GM21390 (cell line): ENCODE measurements around the gene RAD54L.
"Not testable (repeated sequence)": the region's sequence is repeated elsewhere in the genome, so short reads cannot be mapped to it uniquely, and the experiment has no call there.

ENCODE experiments used
- ATAC-seq: cut with Tn5 transposase; IDR thresholded peaks from one replicate; pipeline ENCODE4 v1.9.1; 2021; ENCODE audit not compliant: unreplicated experiment

Gene RAD54L

DNA sequence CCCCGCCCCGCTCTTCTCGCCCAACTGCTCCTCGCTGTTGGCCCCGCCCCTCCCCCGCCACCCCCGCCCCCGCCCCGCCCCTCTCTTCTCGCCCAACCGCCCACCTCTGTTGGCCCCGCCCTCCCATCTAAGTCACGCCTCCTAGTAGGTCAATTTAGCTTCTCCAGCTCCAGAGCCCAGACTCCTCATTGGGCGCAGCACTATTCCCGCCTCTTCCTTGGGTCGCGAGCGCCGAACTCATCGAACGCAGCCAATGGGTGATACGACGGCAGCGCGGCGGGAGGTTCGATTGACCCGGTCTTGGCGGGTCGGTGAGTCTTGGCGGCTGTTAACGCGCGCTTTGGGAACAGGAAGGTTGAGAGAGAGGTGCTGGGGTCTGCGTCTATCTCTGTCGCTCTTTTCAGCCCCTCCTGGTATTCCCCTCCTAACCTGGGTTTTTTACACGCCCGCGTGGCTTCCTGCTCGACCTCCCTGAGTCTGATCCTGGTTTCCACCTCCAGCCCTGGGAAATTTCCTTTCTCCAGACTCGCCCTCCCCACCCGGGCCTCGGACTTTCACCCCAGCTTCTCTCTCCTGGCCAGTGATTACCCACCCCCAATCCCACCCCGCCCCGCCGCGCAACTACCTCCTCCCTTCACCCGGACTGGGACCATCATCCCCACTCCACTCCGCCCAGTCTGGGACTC is at the start of gene RAD54L:
TSS of gene RAD54L (plus strand) at position 328 of the 686 bp plus-strand sequence. CDS start 643 bp downstream, outside the sequence.
- ATAC-seq: peak; percentile 89

DNA sequence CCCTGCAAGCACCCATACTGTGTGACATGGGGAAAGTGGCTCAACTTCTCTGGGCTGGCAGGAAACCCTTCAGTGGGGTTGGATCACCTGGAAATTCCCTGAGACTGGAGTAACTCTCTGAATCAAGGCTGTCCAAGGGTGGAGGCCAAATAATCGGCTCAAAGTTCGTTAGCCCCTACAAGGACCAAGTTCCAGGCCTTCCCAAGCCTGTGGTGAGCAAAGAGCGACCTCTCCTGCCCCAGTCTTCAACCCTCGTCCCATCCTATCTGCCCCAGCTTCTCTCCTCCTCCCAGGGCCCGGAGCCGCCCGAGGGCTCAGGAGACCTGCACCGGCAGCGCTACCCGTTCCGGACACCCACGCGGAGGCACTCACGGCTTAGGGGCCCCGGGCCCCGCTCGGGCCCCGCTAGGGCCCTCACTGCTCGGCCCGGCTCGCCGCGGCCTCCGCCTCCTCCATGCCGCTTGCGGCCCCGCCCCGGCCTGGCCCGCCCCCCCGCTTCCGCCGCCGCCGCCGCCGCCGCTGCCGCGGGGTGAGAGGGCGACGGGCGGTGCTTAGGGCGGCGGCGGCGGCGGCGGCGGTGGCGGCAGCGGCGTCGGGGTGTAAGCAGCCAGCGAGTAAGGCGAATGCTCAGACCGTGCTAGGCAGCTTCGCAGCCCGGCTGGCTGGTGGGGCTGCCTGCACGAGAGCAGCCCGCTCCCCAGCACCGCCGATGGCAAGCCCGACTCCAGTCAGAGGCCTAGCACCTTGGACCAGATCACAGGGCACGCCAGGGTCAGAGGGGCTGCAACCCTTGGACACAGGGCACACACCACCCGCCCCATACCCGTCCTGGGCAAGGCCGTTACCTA is 49.4 kb upstream of the RAD54L start, which contains the start of gene POMGNT1:
TSS of gene POMGNT1 (minus strand) at position 471 of the 848 bp plus-strand sequence. CDS start 613 bp downstream, outside the sequence.
- ATAC-seq: peak; percentile 92

DNA sequence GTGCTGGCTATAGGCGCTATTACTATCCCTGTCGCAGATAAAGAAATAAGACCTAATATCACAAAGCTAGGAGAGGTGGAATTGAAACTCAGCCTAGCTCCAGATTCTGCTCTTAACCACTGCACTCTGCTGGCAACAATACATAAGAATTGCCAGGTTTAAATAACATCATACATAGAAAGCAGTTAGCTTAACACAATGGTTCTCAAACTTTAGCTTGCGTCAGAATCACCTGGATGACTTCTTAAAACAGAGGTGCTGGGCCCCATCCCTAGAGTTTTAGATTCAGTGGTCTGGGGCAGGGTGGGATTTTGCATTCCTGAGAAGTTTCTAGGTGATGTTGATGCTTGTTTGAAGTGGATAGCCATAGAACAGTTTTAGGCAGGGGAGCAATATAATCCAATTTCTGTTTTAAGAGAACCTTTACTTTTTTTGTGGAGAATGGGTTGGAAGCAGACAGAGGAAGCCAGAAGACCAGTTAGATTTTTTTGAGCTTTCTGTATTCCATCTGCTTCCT is 48.3 kb upstream of the RAD54L start:
- ATAC-seq: no peak

DNA sequence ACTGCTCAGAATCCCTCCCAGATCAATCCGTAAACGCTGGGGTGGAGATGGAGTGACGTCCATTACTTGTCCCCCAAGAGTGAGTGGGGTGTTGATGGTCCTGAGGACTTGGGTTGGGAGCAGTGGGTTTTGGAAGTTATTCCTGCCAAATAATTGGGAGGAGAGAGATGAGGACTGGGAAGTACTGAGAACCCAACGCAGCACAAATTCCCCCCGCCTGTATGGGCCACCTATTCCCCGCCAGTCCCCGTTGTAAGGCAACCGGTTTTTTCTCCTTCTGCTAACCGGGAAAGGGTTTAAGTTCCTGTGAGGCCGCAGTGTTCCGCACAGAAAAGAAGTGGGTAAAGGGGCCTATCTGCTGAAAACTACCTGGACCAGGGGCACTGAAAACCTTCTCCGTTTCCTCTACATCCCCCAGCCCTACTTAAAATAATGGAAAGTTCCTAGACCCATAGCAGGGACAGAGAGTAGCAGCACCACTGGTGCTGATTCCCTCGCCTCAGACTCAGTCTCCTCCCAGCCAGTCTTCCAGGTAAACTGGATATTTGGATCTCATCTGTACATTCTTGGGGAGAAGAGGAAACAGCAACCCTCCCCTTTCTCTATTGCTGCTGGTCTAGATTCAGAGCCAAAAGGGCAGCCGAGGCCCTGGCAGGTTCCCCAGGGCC is 43.7 kb upstream of the RAD54L start:
- no peak for ATAC-seq

DNA sequence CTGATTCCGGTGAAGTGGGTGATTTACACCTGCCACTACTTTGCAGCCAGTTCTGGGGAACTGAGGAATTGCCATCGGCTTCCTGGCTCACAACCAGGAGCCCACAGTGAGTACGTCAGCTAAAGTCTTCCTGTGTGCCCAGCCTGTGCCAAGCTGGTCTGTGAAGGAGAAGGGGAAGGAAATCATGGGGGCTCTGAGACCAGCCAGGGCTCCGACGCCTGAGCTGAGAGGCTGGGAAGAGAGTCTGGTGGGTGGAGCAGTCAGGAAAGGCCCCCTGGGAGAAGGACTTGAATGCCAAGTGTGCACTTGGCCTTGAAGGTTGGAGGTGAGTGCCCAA is 43.2 kb upstream of the RAD54L start:
- ATAC-seq: no peak

DNA sequence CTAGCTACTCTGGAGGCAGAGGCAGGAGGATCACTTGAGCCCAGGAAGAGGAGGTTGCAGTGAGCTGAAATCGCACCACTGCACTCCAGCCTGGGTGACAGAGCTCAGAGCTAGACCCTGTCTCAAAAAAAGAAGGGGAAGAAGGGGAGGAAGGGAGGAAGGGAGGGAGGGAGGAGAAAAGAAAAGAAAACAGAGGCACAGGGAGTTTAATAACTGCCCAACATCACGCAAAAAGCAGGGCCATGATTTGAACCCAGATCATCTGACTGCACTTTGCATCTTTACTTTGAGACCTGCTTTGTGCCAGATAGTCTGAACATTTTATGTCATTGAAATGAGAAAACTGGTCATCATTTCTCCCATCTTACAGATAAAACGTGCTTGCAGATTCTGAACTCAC is 42.4 kb upstream of the RAD54L start:
- no peak for ATAC-seq

DNA sequence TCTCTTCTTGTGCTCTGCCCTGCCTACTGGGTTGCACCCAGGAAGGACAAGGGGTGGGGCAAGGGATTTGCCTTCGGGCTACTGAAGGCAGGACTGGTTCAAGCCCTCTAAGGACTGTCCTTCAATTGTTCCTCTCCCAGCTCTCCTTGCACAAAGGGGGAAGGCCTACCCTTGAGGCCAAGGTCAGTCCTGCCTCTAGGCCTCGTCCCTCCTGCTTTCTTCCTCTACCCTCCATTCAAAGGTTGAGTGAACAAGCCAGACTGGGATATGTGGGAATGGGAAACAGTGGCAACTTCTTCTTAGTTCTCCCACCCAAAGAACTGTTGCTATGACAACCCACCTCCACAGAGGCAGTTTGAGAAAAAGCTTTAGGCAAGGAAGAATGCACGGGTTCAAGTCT is 41.8 kb upstream of the RAD54L start:
- ATAC-seq: no peak

DNA sequence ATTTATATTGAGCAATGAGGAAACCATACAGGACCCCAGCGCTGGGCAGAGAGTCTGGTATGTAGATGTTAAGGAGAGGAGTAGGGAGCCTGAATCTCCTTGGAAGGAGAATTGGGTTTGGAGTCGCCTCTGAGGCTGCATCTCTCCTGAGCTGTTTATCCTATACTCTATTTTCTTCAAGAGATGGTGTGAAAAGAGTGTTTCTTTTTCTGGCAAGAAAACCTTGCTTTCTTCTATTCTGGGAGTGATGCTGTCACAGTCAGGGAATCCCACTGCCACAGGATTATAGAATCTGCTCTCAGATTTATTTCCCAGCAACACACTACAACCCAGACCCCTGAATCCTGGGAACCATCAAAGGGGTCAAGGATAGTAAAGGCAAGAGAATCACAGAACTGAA is 41.2 kb upstream of the RAD54L start:
- no peak for ATAC-seq

DNA sequence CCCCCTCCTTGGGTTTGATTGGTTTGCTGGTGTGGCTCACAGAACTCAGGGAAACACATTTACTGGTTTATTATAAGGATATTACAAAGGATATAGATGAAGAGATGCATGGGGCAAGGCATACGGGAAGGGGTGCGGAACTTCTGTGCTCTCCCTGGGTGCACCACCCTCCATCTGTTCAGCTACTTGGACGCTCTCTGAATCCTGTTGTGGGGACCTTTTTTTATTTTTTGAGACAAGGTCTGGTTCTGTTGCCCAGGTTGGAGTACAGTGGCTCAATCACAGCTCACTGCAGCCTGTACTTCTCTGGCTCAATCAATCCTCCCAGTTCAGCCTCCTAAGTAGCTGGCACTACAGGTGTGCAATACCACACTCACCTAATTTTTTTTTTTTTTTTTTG is 37.0 kb upstream of the RAD54L start:
- ATAC-seq: no peak

DNA sequence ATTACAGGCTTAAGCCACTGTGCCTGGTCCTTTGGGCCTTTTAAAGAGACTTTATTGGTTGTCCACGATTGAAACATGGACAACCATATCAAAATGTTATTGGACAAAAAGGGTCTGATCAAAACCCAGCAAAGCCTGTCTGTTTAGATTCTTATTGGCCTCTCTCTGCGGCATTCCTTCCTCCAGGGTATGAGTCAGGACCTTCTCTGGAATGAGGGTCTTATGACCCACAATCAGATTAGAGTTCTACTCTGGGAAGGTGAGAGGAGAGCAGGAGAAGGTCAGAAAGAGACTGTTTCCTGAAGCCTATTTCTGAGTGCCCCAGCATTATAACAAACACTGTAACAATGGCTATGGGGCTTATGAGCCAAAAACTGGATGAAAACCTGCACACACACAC is 36.5 kb upstream of the RAD54L start:
- ATAC-seq: no peak

DNA sequence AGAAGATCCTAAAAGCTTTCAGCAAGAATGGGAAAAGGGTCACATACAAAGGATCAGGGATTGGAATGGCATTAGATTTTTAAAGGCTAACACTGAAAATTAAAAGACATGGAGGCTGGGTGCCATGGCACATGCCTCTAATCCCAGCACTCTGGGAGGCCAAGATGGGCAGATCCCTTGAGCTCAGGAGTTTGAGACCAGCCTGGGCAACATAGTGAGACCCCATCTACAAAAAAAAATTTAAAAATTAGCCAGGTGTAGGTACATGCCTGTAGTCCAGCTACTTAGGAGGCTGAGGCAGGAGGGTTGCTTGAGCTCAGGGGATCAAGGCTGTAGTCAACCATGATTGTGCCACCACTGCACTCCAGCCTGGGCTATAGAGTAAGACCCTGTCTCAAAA is 32.1 kb upstream of the RAD54L start:
- no peak for ATAC-seq

DNA sequence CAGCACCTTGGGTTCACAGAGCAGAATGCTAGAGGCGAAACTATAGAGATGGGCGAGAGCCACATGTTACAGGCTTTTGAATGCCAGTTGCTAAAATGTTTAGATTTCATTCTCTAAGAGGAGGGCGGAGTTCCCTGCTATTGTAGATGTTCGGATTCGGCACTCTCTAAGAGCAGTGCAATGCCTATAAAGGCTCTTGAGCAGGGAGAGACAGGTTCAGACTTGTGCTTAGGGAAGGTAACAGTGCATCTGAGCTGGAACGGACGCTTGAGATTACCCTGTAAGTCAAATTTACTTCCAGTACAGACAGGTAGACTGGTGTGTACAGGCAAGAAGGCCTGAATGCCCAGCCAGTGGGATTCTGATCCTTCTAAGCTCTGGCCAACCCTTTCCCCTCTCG is 29.1 kb upstream of the RAD54L start:
- no peak for ATAC-seq

DNA sequence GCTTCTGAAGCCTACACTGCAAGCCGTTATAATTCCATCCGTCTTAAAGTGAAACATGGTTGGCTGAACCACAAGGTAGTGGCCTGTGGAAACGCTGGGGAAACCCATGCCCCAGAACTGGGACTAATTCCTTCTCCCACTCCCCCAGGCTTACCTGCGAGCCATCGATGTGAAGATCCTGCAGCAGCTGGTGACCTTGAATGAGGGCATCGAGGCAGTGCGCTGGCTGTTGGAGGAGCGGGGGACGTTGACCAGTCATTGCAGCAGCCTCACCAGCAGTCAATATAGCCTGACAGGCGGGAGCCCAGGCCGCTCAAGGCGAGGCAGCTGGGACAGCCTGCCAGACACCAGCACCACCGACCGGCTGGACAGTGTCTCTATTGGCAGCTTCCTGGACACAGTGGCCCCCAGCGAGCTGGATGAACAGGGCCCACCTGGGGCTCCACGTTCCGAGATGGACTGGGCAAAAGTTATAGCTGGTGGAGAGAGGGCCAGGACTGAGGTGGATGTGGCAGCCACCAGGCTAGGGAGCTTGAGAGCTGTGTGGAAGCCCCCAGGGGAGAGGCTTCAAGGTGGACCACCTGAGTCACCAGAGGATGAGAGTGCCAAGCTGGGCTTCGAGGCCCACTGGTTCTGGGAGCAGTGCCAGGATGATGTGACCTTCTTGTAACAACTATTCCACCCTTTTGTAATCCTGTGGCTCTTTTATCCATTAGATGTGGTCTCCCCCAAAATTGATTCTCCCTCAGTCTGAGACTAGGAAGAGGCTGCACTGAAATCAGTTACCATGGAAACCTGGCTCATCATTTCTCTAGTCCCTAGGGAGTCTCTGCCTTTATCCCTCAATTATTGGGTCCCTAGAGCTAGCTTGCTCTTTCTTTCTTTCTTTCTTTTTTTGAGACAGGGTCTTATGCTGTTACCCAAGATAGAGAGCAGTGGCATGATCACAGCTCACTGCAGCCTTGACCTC is 27.7 kb upstream of the RAD54L start:
- ATAC-seq: no peak

DNA sequence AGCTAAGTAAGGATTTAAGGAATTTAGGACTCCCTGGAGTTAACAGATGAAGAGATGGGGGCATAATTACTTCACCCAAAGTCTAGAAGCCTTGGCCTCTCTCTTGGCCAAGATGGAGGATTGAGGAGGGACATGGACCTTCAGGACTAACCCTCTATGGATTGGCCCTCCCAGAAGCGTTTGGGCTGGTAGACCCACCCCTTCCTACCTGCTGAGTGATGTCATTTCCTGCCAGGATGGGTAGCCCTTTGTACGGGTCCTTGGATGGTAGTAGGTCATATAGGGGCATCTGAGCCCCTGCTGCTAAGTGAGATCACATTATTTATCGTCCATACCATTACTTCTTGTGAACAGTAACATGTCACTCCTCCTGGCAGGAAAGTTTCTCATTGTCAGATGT is 26.8 kb upstream of the RAD54L start:
- no peak for ATAC-seq

DNA sequence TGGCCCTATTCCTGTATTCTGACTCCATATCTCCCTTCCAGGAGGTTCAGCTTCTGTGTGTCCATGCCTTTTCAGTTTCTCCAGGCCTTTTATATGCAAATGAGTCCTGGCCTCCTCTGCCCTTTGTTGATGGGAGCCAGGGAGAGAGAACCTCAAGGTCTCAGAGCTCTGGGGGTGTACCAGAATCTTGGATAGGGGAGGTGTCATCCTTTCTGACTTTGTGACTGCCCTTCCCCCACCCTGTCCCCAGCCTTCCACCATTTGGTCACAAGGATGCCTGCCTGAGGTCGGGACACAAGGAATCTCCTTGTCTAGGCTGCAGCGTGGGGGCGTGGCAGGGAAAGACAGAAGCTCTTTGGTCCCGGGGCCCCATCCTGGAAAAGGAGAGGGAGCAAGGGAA is 25.8 kb upstream of the RAD54L start:
- no peak for ATAC-seq

DNA sequence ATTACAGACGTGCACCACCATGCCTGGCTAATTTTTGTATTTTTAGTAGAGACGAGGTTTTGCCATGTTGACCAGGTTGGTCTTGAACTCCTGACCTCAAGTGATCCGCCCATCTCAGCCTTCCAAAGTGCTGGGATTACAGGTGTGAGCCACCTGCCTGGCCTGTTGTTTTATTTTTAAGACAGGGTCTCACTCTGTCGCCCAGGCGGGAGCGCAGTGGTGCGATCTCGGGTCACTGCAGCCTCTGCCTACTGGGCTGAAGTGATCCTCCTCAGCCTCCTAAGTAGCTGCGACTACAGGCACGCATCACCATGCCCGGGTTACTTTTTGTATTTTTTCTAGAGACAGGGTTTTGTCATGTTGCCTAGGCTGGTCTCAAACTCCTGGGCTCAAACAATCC is 24.5 kb upstream of the RAD54L start:
- not testable (repeated sequence) for ATAC-seq

DNA sequence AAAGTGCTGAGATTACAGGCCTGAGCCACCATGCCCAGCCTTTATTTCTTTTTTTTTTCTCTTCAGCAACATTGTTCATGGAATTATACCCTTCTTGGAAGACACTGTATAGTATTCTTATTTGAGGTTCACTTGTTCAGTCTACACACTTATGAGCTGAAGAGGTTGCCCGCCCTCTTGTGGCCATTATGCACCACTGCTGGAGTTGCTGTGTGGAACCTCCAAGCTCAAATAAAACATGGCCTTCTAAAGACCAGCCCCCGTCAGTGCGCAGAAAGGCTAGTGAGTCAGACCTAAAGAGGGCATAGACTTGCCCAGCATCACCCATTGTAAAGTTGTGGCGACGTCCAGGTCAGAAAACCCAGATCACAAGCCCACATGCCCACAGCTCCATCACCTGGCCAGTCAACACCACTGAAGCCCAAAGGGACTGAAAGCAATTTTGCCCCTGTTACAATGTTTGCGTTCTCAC is 24.1 kb upstream of the RAD54L start:
- ATAC-seq: peak; percentile 71

DNA sequence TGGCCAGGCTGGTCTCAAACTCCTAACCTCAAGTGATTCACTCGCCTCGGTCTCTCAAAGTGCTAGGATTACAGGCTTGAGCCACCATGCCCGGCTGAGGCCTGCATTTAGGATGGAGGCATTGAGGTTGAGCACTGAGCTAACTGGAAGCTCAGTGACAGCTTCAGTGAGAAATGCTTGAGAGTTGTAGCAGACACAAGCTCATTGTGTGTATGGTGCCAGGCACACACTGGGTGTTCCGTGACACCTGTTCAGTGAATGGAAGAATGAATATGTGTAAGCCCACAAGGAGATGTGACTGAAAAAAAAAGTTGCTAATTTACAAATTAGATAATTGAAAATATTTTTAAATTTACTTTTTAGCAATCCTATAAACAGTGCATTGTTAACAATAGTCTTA is 22.6 kb upstream of the RAD54L start:
- ATAC-seq: no peak

DNA sequence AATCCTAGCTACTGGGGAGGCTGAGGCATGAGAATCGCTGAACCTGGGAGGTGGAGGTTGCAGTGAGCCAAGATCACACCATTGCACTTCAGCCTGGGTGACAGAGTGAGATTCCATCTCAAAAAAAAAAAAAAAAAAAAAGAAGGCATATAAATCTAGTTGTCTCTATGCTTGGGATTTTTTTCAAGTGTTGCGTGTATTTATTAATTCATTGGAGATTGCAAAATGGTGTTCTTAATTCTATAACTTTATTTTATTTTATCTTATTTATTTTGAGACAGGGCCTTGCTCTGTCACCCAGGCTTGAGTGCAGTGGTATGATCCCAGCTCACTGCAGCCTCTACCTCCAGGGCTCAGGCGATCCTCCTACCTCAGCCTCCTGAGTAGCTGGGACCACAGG is 16.3 kb upstream of the RAD54L start:
- not testable (repeated sequence) for ATAC-seq

DNA sequence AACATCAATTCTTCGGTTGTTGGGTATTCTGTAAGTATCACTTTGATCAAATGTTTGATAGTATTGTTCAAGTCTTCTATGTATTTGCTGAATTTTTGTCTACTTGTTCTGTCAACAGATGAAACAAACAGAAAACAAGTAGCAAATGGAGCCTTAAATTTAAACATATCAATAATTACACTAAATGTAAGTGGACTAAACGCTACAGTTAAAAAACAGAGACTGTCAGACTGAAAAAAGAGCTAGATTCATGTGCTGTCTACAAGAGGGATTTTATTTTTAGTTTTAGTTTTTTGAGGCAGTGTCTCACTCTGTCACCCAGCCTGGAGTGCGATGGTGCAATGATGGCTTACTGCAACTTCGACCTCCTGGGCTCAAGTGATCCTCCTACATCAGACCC is 10.7 kb upstream of the RAD54L start:
- no peak for ATAC-seq
